HEK293 (cell line): ENCODE results near the gene TSHZ2.

Experiments used
- CTCF ChIA-PET: fragments of 350-600 bp; formaldehyde crosslinking; extraction: SDS; loops from one replicate; lab custom pipeline; 2021; ENCODE audit warnings: antibody characterized with exemption; lab: Yijun Ruan, JAX
- POLR2A ChIA-PET: fragments of 300-600 bp; formaldehyde crosslinking; extraction: SDS; loops from one replicate; lab custom pipeline; 2020; ENCODE audit warnings: antibody characterized with exemption, inconsistent platforms; lab: Yijun Ruan, JAX
- H3K27ac ChIP-seq: fragments of 200-500 bp; sonication (Bioruptor generic); 2 replicates; pipeline ENCODE4 v1.5.1; 2014; ENCODE audit warnings: low read depth, low read length, control low read depth, inconsistent platforms; ENCODE audit errors: extremely low read depth
- H3K36me3 ChIP-seq, 2 experiments: fragments of 200-500 bp in 1 of 2; sonication (Bioruptor generic) in 1 of 2; 1 replicate in 1 of 2; 2 replicates in 1 of 2; pipeline ENCODE4 v1.5.1; 2014 to 2017; ENCODE audit warnings: inconsistent platforms in 2 of 2, low read length in 2 of 2; ENCODE audit not compliant: control insufficient read depth in 2 of 2, insufficient read depth in 1 of 2
- H3K4me1 ChIP-seq: fragments of 200-500 bp; sonication (Bioruptor generic); 2 replicates; pipeline ENCODE4 v1.5.1; 2014; ENCODE audit warnings: mild to moderate bottlenecking, low read length, inconsistent platforms; ENCODE audit not compliant: control insufficient read depth, insufficient read depth
- H3K4me3 ChIP-seq: 2 replicates; pipeline ENCODE4 v1.5.1; 2011; ENCODE audit warnings: low read depth, mild to moderate bottlenecking, control low read depth, low read length, moderate library complexity
- H3K9me3 ChIP-seq: fragments of 200-500 bp; sonication (Bioruptor generic); 2 replicates; pipeline ENCODE4 v1.5.1; 2014; ENCODE audit warnings: low read depth, low read length, inconsistent platforms; ENCODE audit not compliant: control insufficient read depth, insufficient read depth
- KLF16 ChIP-seq: fragments of 450-650 bp; formaldehyde crosslinking; IDR thresholded peaks from 2 replicates; pipeline ENCODE4 v1.5.1; 2017; ENCODE audit warnings: missing biosample characterization, missing genetic modification characterization
- KLF8 ChIP-seq: fragments of 450-650 bp; formaldehyde crosslinking; IDR thresholded peaks from 2 replicates; pipeline ENCODE4 v1.5.1; 2016; ENCODE audit warnings: missing biosample characterization, missing genetic modification characterization
- PRDM1 ChIP-seq: fragments of 450-650 bp; formaldehyde crosslinking; IDR thresholded peaks from 2 replicates; pipeline ENCODE4; 2016; ENCODE audit warnings: missing biosample characterization, missing genetic modification characterization
- PRDM10 ChIP-seq: fragments of 450-650 bp; formaldehyde crosslinking; IDR thresholded peaks from 2 replicates; pipeline ENCODE4 v1.5.1; 2016; ENCODE audit warnings: missing biosample characterization, missing genetic modification characterization
- REPIN1 ChIP-seq: fragments of 450-650 bp; formaldehyde crosslinking; IDR thresholded peaks from 2 replicates; pipeline ENCODE4 v1.5.1; 2017; ENCODE audit warnings: missing biosample characterization, missing genetic modification characterization, low read depth
- SP3 ChIP-seq: fragments of 450-650 bp; formaldehyde crosslinking; IDR thresholded peaks from 2 replicates; pipeline ENCODE4 v1.5.1; 2016; ENCODE audit warnings: missing biosample characterization, missing genetic modification characterization
- ZBTB20 ChIP-seq: fragments of 450-650 bp; formaldehyde crosslinking; IDR thresholded peaks from 2 replicates; pipeline ENCODE4 v1.5.1; 2016; ENCODE audit warnings: missing biosample characterization, missing genetic modification characterization
- ZBTB48 ChIP-seq: fragments of 450-650 bp; formaldehyde crosslinking; IDR thresholded peaks from 2 replicates; pipeline ENCODE4 v1.5.1; 2016; ENCODE audit warnings: missing biosample characterization, missing genetic modification characterization
- ZNF121 ChIP-seq: fragments of 450-650 bp; formaldehyde crosslinking; IDR thresholded peaks from 2 replicates; pipeline ENCODE4 v1.5.1; 2016; ENCODE audit warnings: missing biosample characterization, missing genetic modification characterization
- ZNF16 ChIP-seq: fragments of 450-650 bp; formaldehyde crosslinking; IDR thresholded peaks from 2 replicates; pipeline ENCODE4 v1.5.1; 2016; ENCODE audit warnings: low read depth, missing biosample characterization, missing genetic modification characterization
- ZNF184 ChIP-seq: fragments of 450-650 bp; IDR thresholded peaks from 2 replicates; pipeline ENCODE4 v1.5.1; 2018; ENCODE audit warnings: missing biosample characterization, mild to moderate bottlenecking, missing genetic modification characterization
- ZNF202 ChIP-seq: fragments of 450-650 bp; formaldehyde crosslinking; IDR thresholded peaks from 2 replicates; pipeline ENCODE4 v1.5.1; 2016; ENCODE audit warnings: missing biosample characterization, missing genetic modification characterization, borderline replicate concordance
- ZNF274 ChIP-seq, 2 experiments: fragments of 200-500 bp in 1 of 2; fragments of 450-650 bp in 1 of 2; sonication (Bioruptor generic) in 1 of 2; formaldehyde crosslinking in 1 of 2; IDR thresholded peaks; 2 replicates each; pipeline versions ENCODE4 v1.5.1 to v1.6.1; 2014 to 2016; ENCODE audit warnings: borderline replicate concordance in 1 of 2, inconsistent platforms in 1 of 2, low read length in 1 of 2, missing biosample characterization in 1 of 2, missing genetic modification characterization in 1 of 2
- ZNF292 ChIP-seq: fragments of 450-650 bp; formaldehyde crosslinking; IDR thresholded peaks from 2 replicates; pipeline ENCODE4 v1.5.1; 2016; ENCODE audit warnings: low read depth, missing biosample characterization, missing genetic modification characterization, borderline replicate concordance
- ZNF335 ChIP-seq: fragments of 450-650 bp; formaldehyde crosslinking; conservative IDR thresholded peaks from 2 replicates; pipeline ENCODE4 v1.5.1; 2016; ENCODE audit warnings: missing biosample characterization, missing genetic modification characterization
- ZNF37A ChIP-seq: fragments of 450-650 bp; IDR thresholded peaks from 2 replicates; pipeline ENCODE4 v1.5.1; 2018; ENCODE audit warnings: missing biosample characterization, missing genetic modification characterization
- ZNF473 ChIP-seq: fragments of 450-650 bp; formaldehyde crosslinking; IDR thresholded peaks from 2 replicates; pipeline ENCODE4 v1.5.1; 2017; ENCODE audit warnings: missing biosample characterization, missing genetic modification characterization
- ZNF548 ChIP-seq: fragments of 450-650 bp; formaldehyde crosslinking; IDR thresholded peaks from 2 replicates; pipeline ENCODE4 v1.5.1; 2016; ENCODE audit warnings: missing biosample characterization, missing genetic modification characterization
- ZNF549 ChIP-seq: fragments of 450-650 bp; IDR thresholded peaks from 2 replicates; pipeline ENCODE4 v1.5.1; 2018; ENCODE audit warnings: missing biosample characterization, missing genetic modification characterization, mild to moderate bottlenecking, inconsistent platforms, moderate library complexity
- ZNF623 ChIP-seq: fragments of 450-650 bp; formaldehyde crosslinking; IDR thresholded peaks from 2 replicates; pipeline ENCODE4 v1.5.1; 2016; ENCODE audit warnings: missing biosample characterization, missing genetic modification characterization
- ZNF629 ChIP-seq: fragments of 450-650 bp; formaldehyde crosslinking; IDR thresholded peaks from 2 replicates; pipeline ENCODE4 v1.5.1; 2017; ENCODE audit warnings: missing biosample characterization, missing genetic modification characterization
- ZNF664 ChIP-seq: fragments of 450-650 bp; formaldehyde crosslinking; IDR thresholded peaks from 2 replicates; pipeline ENCODE4 v1.5.1; 2016; ENCODE audit warnings: missing biosample characterization, missing genetic modification characterization
- ZSCAN18 ChIP-seq: fragments of 450-650 bp; formaldehyde crosslinking; IDR thresholded peaks from 2 replicates; pipeline ENCODE4 v1.5.1; 2016; ENCODE audit warnings: missing biosample characterization, missing genetic modification characterization
- TF ChIP-seq, protein P1 (sequence below): fragments of 450-650 bp; formaldehyde crosslinking; conservative IDR thresholded peaks from 2 replicates; pipeline ENCODE4 v1.5.1; 2016; ENCODE audit warnings: low read depth, missing biosample characterization, missing genetic modification characterization

TSHZ2 gene

GRCh38 chr20:53220482-53221307, 248.5 kb downstream of the TSHZ2 start (continued):
- no peak for TF ChIP-seq PRDM10 (tag by site-specific recombination)

DNA sequence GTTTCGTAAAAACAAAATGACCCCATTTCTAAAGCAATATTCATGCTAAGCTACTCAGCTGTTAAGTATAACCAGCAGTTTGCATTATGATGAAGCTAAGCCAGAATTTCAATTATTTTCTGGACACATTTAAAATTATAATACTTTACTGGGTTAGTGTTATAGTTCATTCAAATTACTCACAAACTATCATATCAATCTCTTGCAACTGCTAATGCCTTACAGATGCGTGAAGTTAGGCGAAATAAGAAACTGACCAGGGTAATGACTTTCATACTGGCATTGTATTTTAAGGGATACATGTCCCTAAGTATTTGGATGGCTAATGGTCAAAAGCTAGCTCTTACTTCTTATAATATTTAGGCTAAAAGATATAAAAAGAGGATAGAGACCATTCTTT, 249.6 kb downstream of the TSHZ2 start:
- Histone ChIP-seq H3K27ac (no peak overlapping the region), H3K36me3 (no peaks in the 10 kb centered on the region), H3K9me3 (no peaks in the 10 kb centered on the region), H3K4me1 (no peaks in the 10 kb centered on the region), H3K4me3 (no peak overlapping the region)
- POLR2A ChIA-PET = no interaction called here
- TF ChIP-seq ZNF473 (no peak), ZNF623 (tag by site-specific recombination) (no peak), PRDM1 (tag by site-specific recombination) (no peak), KLF16 (no peak), ZNF664 (tag by site-specific recombination) (no peak), ZNF37A (tag by site-specific recombination) (no peak), KLF8 (tag by site-specific recombination) (no peak), ZBTB48 (tag by site-specific recombination) (no peak), ZBTB20 (tag by site-specific recombination) (no peak), ZNF202 (tag by site-specific recombination) (no peak), ZNF335 (tag by site-specific recombination) (no peak), ZNF629 (no peak)
- CTCF ChIA-PET = interaction anchor here (0.6 to 1.4 kb wide), 3 partner anchors 9 to 25 kb away, joined by 3 read pairs; no protein-coding TSS in a partner anchor

DNA sequence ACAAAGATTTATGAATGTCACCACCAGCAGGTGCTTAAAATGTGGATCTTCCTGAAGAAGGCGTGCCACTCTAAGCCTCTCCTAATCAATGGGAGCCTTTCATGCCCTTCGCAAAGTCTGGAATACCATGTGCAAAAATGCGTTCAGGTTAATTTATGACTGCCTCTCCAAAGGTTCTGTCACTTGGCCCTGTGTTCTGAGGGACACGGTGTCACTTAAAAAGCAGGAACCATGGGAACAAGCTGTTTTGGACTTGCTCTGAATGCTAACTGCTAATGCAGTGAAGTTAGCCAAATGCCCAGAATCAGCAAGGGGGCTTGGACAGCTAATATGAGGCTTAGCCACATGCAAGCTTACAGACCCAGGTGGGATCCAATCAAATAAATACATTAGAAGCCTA, 250.3 kb downstream of the TSHZ2 start:
- Histone ChIP-seq H3K36me3 (no peaks in the 10 kb centered on the region), H3K4me1 (no peaks in the 10 kb centered on the region), H3K27ac (no peak overlapping the region), H3K4me3 (no peak overlapping the region), H3K9me3 (no peaks in the 10 kb centered on the region)
- ChIA-PET POLR2A (no interaction called here), CTCF (interaction anchor here (0.6 to 1.4 kb wide), 3 partner anchors 10 to 24 kb away, joined by 3 to 4 read pairs (median 3); no protein-coding TSS in a partner anchor)
- no peak for TF ChIP-seq ZSCAN18 (tag by site-specific recombination)
- no peak for TF ChIP-seq ZNF548 (tag by site-specific recombination)
- no peak for TF ChIP-seq ZNF274 (IDR thresholded peaks at IDR 0.05; ENCODE audit: low read length)
- TF ChIP-seq ZNF274 (tag by site-specific recombination; IDR thresholded peaks at IDR 0.05; ENCODE audit: borderline replicate concordance) = no peak
- TF ChIP-seq SP3 (tag by site-specific recombination) = no peak
- TF ChIP-seq ZNF16 (tag by site-specific recombination) = no peak
- no peak for TF ChIP-seq REPIN1 (tag by site-specific recombination)
- TF ChIP-seq, protein P1, sequence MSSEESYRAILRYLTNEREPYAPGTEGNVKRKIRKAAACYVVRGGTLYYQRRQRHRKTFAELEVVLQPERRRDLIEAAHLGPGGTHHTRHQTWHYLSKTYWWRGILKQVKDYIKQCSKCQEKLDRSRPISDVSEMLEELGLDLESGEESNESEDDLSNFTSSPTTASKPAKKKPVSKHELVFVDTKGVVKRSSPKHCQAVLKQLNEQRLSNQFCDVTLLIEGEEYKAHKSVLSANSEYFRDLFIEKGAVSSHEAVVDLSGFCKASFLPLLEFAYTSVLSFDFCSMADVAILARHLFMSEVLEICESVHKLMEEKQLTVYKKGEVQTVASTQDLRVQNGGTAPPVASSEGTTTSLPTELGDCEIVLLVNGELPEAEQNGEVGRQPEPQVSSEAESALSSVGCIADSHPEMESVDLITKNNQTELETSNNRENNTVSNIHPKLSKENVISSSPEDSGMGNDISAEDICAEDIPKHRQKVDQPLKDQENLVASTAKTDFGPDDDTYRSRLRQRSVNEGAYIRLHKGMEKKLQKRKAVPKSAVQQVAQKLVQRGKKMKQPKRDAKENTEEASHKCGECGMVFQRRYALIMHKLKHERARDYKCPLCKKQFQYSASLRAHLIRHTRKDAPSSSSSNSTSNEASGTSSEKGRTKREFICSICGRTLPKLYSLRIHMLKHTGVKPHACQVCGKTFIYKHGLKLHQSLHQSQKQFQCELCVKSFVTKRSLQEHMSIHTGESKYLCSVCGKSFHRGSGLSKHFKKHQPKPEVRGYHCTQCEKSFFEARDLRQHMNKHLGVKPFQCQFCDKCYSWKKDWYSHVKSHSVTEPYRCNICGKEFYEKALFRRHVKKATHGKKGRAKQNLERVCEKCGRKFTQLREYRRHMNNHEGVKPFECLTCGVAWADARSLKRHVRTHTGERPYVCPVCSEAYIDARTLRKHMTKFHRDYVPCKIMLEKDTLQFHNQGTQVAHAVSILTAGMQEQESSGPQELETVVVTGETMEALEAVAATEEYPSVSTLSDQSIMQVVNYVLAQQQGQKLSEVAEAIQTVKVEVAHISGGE = no peak
- no peak for TF ChIP-seq ZNF549
- no peak for TF ChIP-seq ZNF121 (tag by site-specific recombination)
- TF ChIP-seq ZNF292 (tag by site-specific recombination) = no peak
- no peak for TF ChIP-seq ZNF184 (tag by site-specific recombination)
